Smooth muscle cell (in vitro differentiated cells): ENCODE results near the gene GRM4. TPM values are rescaled to one million over a fixed set of nuclear protein-coding genes. Genes with fewer than 3 reads are reported as not detected.

Experiments used
- DNase-seq: peaks from one replicate; lab custom pipeline; 2025; ENCODE audit not compliant: unreplicated experiment; lab: John Stamatoyannopoulos, UW
- H2AFZ ChIP-seq: fragments of 200-600 bp; sonication (generic); 2 replicates; pipeline ENCODE4 v1.6.0; 2016; ENCODE audit warnings: antibody characterized with exemption, low read depth, mild to moderate bottlenecking
- H3F3A ChIP-seq: fragments of 200-600 bp; sonication (generic); 2 replicates; pipeline ENCODE4 v1.6.0; 2017; ENCODE audit warnings: antibody characterized with exemption, low read depth
- H3K27ac ChIP-seq: fragments of 200-600 bp; sonication (generic); 2 replicates; pipeline ENCODE4 v1.5.1; 2016; ENCODE audit warnings: low read depth, mild to moderate bottlenecking
- H3K27me3 ChIP-seq: fragments of 200-600 bp; sonication (generic); 2 replicates; pipeline ENCODE4 v1.6.1; 2016; ENCODE audit warnings: low read depth, mild to moderate bottlenecking
- H3K36me3 ChIP-seq: fragments of 200-600 bp; sonication (generic); 2 replicates; pipeline ENCODE4 v1.5.1; 2016; ENCODE audit warnings: low read depth
- H3K4me1 ChIP-seq: fragments of 200-600 bp; sonication (generic); 2 replicates; pipeline ENCODE4 v1.5.1; 2016; ENCODE audit warnings: low read depth
- H3K4me2 ChIP-seq: fragments of 200-600 bp; sonication (generic); 2 replicates; pipeline ENCODE4 v1.6.0; 2016; ENCODE audit warnings: mild to moderate bottlenecking
- H3K4me3 ChIP-seq: fragments of 200-600 bp; sonication (generic); 2 replicates; pipeline ENCODE4 v1.5.1; 2016; ENCODE audit warnings: mild to moderate bottlenecking
- H3K79me2 ChIP-seq: fragments of 200-600 bp; sonication (generic); 2 replicates; pipeline ENCODE4 v1.6.0; 2016; ENCODE audit warnings: low read depth, mild to moderate bottlenecking
- H3K9ac ChIP-seq: fragments of 200-600 bp; sonication (generic); 2 replicates; pipeline ENCODE4 v1.6.0; 2016; ENCODE audit warnings: low read depth
- H3K9me3 ChIP-seq: fragments of 200-600 bp; sonication (generic); replicated peaks from 2 replicates; pipeline ENCODE4 v1.5.1; 2016; ENCODE audit warnings: low read depth
- H4K20me1 ChIP-seq: fragments of 200-600 bp; sonication (generic); 2 replicates; pipeline ENCODE4 v1.6.0; 2016; ENCODE audit warnings: low read depth
- CTCF ChIP-seq: fragments of 200-600 bp; sonication (generic); IDR thresholded peaks from 2 replicates; pipeline ENCODE4 v1.5.1; 2017; ENCODE audit warnings: borderline replicate concordance, mild to moderate bottlenecking, antibody characterized with exemption; ENCODE audit not compliant: insufficient read depth, poor library complexity, severe bottlenecking
- WGBS: methylation state at CpG from one replicate; pipeline ENCODE4 v1.1.7; 2016; ENCODE audit warnings: low lambda C conversion rate; 5-methylcytosine and 5-hydroxymethylcytosine counted together
- polyA plus RNA-seq: library from polyadenylated mRNA; unstranded; fragments of >200 nt; fragmentation: Nextera tagmentation; extraction: Ambion mirVana; gene quantifications from 2 replicates; pipeline ENCODE4 v1.2.1, GENCODE V29; 2016
- total RNA-seq: library from RNA; depleted of rRNA; stranded (reverse); fragments of >200 nt; gene quantifications from 2 replicates; pipeline ENCODE4 v1.2.3, GENCODE V29; 2014

The GRM4 gene
- total and polyA plus RNA-seq, 2 experiments from 2014 or later = 0.21 TPM; not detected in 1

- no peak for TF ChIP-seq CTCF
- H3K27ac ChIP-seq = no peak overlapping the region
- H2AFZ ChIP-seq = no peak overlapping the region
- 96% methylated on average over 10 of the region's 10 CpGs for WGBS
- H3K79me2 ChIP-seq = no peaks in the 10 kb centered on the region
- DNase-seq = no peak
- no peaks in the 10 kb centered on the region for H4K20me1 ChIP-seq
- no peaks in the 10 kb centered on the region for H3K4me1 ChIP-seq
- H3K4me2 ChIP-seq = no peak overlapping the region
- H3K9me3 ChIP-seq = no peaks in the 10 kb centered on the region
- H3F3A ChIP-seq = no peaks in the 10 kb centered on the region
- H3K4me3 ChIP-seq = no peak overlapping the region
- H3K9ac ChIP-seq = no peak overlapping the region
- H3K27me3 ChIP-seq = no peaks in the 10 kb centered on the region
- H3K36me3 ChIP-seq = no peaks in the 10 kb centered on the region
Observed at GRCh38 chr6:34082348-34082747, 63.5 kb downstream of the GRM4 start.

- no peaks in the 10 kb centered on the region for H3K79me2 ChIP-seq
- H3K9me3 ChIP-seq = no peaks in the 10 kb centered on the region
- 96% methylated on average over 4 of the region's 5 CpGs for WGBS
- H2AFZ ChIP-seq = no peak overlapping the region
- H3F3A ChIP-seq = no peaks in the 10 kb centered on the region
- no peaks in the 10 kb centered on the region for H3K27me3 ChIP-seq
- H3K4me3 ChIP-seq = no peak overlapping the region
- no peak for TF ChIP-seq CTCF
- no peaks in the 10 kb centered on the region for H3K4me1 ChIP-seq
- no peak overlapping the region for H3K27ac ChIP-seq
- no peaks in the 10 kb centered on the region for H3K36me3 ChIP-seq
- no peak for DNase-seq
- H3K9ac ChIP-seq = no peak overlapping the region
- no peaks in the 10 kb centered on the region for H4K20me1 ChIP-seq
- H3K4me2 ChIP-seq = no peak overlapping the region
Observed at GRCh38 chr6:34080357-34080756, 65.5 kb downstream of the GRM4 start.

DNA sequence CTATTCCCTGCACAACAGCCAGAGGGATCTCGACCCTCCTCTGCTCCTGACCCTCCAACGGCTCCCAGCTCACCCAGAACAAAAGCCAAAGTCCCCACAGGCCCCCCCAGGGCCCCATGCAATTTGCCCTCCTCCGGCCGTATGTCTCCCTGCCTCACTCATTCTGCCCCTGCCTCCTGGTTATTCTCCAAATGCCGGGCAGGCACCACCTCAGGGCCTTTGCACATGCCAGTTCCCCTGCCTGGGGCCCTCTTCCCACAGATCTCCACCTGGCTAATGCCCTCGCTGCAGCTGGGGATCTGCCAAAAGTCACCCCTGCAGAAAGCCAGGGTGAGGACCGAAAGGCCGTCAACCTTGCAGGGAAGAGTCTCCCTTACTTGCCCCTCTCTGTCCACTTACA, 66.0 kb downstream of the GRM4 start:
- no peaks in the 10 kb centered on the region for H3F3A ChIP-seq
- 89% methylated on average over 8 of the region's 8 CpGs for WGBS
- H3K27me3 ChIP-seq = no peaks in the 10 kb centered on the region
- DNase-seq = no peak
- H3K4me3 ChIP-seq = no peak overlapping the region
- H3K4me2 ChIP-seq = no peak overlapping the region
- H3K4me1 ChIP-seq = no peaks in the 10 kb centered on the region
- H3K36me3 ChIP-seq = no peaks in the 10 kb centered on the region
- no peaks in the 10 kb centered on the region for H4K20me1 ChIP-seq
- no peak overlapping the region for H3K9ac ChIP-seq
- H3K9me3 ChIP-seq = no peaks in the 10 kb centered on the region
- no peak overlapping the region for H3K27ac ChIP-seq
- no peak overlapping the region for H2AFZ ChIP-seq
- H3K79me2 ChIP-seq = no peaks in the 10 kb centered on the region
- TF ChIP-seq CTCF = no peak

DNA sequence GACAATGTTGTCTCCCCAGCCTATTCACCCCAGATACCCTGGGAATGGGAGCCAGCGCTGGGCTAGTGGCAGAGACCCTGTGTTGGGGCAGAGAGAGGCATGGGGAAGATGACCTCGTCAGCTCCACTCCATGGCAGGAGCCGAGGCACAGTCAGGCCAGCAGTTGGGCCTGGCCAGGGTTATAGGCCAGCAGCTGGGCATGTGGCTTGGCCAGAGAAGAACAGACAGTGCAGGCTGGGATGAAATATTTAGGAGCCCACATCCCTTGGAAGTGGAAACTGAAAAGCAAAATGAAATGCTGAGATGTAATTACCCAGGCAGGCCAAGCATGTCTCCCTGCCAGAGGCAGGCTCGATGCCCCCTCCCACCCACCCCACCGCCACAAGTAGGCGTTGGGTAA, 70.0 kb downstream of the GRM4 start:
- Histone ChIP-seq H3F3A (no peaks in the 10 kb centered on the region), H3K9ac (no peak overlapping the region), H3K4me2 (no peak overlapping the region), H3K4me1 (no peaks in the 10 kb centered on the region), H3K27ac (no peak overlapping the region), H4K20me1 (no peaks in the 10 kb centered on the region), H3K4me3 (no peak overlapping the region), H3K79me2 (no peaks in the 10 kb centered on the region), H3K36me3 (no peaks in the 10 kb centered on the region), H3K9me3 (no peaks in the 10 kb centered on the region), H3K27me3 (no peaks in the 10 kb centered on the region), H2AFZ (no peak overlapping the region)
- 93% methylated on average over 6 of the region's 6 CpGs for WGBS
- TF ChIP-seq CTCF = no peak
- DNase-seq = no peak
